Activated naive CD4-positive, alpha-beta T cell (primary cell): ENCODE data around the gene GPX3.

ENCODE experiments used
- DNase-seq, 4 experiments: peaks; one replicate each; lab custom pipeline; 2025; lab: John Stamatoyannopoulos, UW

GPX3 gene

GRCh38 chr5:151034422-151035379, 14.3 kb downstream of the GPX3 start:
- no peak for DNase-seq

GRCh38 chr5:151036556-151036955, 16.2 kb downstream of the GPX3 start:
- no peak for DNase-seq

DNA sequence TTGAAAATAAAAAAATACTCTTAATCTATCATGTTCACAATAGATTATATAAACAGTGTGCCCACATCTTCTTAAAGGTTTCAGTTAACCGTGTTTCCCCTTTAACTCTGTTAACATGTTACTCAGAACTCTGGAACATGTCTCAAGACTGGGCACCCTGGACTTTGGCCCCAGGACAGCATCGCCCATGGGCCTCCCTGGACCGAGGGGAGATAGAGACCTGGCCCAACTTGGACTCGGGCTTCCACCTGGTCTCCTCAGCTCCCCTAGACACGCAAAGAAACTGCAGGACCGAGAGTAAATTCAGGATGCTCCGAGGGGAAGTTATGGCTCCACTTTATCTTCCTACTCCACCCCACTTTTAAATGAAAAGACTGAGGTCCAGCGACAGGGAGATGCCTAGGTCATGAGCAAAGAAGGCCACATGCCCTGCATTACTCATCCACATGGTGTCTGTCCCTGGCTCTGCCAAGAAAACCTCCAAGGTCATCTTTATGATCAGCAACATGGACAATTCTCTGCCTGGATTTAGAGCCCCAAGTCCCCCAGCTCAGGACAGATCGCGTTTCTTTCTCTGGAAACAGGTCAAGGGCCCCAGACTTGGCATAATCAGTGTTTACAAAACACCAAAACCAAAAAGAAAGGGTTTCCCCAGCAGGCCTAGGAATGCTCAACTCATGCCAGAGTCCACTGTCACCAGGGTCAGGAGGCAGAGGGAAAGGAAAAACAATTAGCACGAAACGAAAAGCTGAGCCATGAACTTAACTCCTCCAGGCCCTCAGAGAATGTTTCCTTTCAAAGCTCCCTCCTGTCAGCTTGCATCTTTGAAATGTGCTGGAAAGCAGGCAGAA, 17.4 kb downstream of the GPX3 start:
- no peak for DNase-seq

- no peak for DNase-seq
Measured at GRCh38 chr5:151038412-151038745, 18.0 kb downstream of the GPX3 start.

DNA sequence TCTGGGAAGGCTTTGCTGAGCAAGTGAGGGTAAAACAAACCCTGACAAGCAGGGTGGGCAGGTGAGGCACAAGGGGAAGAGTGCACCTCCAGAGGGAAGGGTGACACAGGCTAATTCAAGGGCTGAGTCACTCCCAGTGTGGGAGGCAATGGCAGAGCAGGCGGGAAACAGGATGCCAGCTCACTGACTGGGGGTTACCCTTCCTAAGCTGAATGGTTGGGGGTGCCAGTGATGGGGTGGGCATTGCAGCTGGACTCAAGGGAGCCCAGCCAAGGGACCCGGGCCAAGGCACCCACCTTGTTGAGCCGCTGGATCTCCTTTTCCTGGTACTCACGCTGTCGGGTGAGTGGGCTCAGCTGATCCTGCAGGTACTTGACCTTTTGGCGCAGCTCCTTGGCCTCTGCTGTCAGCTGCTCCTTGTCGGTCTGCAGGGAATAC, 18.4 kb downstream of the GPX3 start:
- no peak for DNase-seq

DNA sequence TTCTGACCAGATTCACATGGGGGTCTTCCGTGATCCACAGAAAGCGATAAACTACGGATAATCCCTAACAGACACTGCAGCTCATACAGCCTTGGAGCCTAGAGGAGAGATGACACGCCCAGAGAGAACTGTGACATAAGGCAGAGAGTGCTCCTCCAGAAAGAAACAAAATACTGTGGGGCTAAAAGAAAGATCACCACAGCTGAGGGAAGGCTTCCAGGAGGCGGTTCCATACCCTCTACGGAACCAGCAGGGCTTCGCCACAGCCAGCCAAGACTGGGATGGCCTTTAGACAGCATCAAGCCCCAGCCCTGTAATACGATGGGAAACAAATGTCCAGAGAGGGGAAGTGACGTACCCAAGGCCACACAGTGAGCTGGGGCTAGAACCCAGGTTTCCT, 19.3 kb downstream of the GPX3 start:
- DNase-seq, result no peak

DNA sequence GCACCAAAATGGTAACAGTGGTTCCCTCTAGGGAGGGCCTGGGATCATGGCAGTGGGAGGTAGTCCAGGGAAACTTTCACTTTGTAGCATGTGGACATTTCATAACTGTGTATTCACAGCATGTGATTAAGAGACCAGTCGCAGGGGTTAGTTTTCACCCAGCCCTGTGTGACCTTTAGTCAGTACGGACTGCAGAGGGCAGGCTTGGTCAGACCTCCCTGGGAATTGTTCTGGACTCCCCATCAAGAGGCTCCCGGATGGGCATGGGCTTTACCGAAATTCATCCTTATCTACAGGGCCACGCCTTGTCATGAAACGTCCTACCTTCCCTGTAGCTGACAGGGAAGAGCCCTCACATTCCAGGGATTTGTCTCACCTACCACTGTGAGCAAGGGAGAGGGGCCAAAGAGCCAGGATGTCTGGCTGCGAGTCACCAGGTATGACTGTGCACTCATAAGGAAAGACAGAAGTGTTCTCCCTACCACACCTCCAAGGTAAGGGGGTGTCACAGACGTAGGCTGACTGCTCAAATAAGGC, 19.9 kb downstream of the GPX3 start:
- DNase-seq, result no peak

DNA sequence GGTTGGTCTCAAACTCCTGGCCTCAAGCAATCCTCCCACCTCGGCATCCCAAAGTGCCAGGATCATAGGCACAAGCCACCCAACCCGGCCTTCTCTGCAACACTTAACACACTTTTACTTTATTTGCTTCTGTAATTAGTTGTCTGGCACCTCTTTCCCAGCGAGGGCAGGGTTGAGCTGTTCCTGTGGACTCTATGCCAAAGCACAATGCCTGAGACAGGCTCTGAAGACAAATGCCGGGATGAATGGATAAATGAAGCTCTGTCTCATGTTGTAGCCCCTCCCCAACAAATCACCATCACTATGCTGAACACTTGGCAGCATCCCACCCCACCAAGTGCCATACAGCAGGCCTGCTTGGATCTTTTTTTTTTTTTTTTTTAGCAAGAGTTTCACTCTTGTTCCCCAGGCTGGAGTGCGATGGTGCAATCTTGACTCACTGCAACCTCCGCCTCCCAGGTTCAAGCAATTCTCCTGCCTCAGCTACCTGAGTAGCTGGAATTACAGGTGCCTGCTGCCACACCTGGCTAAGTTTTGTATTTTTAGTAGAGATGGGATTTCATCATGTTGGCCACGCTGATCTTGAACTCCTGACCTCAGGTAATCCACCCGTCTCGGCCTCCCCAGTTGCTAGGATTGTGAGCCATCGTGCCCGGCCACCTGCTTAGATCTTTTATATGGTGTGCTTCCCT, 21.3 kb downstream of the GPX3 start:
- no peak for DNase-seq

- DNase-seq, result no peak
Measured at GRCh38 chr5:151042453-151043093, 22.2 kb downstream of the GPX3 start.

DNA sequence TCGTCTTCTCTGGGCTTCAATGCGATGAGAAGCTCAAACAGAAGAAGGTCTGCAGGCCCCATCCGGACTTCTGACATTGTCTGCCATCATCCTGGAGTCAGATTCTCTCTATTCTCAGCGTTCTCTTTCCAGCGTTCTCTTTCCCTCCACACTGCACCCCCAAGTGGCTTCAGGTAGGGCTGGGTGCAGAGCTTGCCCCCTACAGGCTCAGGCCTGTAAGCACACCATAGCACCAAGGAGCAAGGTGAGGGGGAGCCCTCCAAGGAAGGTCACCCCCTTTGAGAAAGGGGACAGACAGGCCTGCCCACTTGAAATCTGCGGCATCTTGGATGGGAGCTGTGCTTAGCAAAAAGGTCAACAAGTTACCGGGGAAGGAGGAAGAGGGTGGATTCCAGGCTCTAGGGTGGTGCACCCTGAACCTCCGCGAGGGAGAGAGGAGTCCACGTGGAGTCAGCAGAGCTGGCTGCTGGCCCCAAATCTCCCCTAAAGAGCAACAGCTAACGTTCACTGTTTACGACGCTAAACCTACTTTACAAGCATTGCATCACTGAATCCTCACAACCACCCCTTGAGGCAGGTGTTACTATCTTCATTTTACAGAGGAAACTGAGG, 27.5 kb downstream of the GPX3 start:
- DNase-seq, result peak in 1 of 4 experiments; percentile 16

DNA sequence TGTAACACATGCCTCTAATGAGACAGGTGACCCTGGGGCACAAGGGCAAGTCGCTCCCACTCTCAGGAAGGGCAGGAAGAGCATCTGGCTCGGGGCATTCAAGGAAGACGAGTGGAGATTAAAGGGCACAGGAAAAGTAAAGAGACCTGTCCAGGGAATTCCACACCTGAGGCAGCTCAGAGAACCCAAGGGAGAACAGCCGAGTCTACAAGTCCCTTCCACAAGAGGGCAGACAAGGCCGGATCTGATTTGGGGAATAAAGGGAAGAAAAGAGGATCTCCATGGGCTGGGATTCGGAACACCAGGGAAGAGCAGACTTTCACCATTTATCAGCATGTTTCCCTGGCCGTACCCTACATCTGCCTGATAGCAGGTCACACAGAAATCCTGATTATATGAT, 28.1 kb downstream of the GPX3 start:
- no peak for DNase-seq

GRCh38 chr5:151051066-151051930, 30.9 kb downstream of the GPX3 start:
- peak; percentile 22 to 62 (median 36) for DNase-seq

DNA sequence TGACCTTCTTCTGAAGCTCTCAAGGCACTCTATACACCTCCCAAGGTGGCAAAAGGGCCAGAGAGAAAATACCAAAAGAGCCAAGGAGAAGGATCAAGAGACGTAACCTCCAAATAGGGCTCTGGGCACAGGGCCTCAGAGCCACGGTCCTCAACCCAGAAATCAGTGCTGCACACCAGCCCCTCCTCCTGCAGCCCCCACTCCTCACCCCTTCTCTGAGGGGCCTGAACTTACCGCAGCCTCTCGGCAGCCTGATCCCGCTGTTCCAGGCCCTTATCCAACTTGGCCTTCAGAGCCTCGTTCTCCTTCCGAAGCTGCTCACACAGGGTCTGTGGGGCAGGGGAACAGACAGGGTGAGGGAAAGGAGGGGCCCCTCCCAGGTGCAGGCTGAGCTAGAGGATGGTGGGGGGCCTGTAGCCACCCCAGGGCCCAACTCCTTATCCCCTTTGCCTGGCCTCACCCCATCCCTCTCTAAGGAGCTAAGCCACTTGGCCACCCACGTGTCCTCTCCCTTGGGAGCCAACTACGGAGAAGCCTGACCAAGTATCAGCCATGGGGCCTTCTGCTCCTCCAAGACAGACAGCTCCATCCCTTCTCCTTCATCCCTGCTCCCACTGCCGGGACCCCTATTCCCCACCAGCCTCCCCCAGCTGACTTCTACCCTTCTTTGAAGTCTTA, 31.7 kb downstream of the GPX3 start:
- DNase-seq, result no peak

- DNase-seq, result no peak
Measured at GRCh38 chr5:151052836-151053235, 32.4 kb downstream of the GPX3 start.

GRCh38 chr5:151053796-151054462, 33.5 kb downstream of the GPX3 start:
- no peak for DNase-seq

DNA sequence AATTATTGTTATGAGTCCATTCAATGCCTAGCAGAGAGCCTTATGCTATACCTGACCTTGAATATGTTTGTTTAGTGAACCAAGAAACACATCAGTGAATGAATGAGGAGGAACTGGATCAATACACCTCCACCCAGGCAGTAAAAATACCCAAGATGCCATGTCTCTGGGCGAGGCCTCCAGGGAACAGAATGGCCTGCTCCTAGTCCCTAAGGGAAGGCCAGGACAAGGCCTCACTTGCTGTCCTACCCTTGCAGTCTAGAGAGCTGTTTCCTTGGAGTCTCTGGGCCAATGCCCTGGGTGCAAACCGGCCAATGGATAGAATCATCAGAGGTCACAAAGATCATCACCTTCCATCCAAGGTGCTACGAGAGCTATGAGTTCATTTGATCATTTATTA, 34.3 kb downstream of the GPX3 start:
- DNase-seq, result no peak

- no peak for DNase-seq
Measured at GRCh38 chr5:151055336-151055735, 34.9 kb downstream of the GPX3 start.

DNA sequence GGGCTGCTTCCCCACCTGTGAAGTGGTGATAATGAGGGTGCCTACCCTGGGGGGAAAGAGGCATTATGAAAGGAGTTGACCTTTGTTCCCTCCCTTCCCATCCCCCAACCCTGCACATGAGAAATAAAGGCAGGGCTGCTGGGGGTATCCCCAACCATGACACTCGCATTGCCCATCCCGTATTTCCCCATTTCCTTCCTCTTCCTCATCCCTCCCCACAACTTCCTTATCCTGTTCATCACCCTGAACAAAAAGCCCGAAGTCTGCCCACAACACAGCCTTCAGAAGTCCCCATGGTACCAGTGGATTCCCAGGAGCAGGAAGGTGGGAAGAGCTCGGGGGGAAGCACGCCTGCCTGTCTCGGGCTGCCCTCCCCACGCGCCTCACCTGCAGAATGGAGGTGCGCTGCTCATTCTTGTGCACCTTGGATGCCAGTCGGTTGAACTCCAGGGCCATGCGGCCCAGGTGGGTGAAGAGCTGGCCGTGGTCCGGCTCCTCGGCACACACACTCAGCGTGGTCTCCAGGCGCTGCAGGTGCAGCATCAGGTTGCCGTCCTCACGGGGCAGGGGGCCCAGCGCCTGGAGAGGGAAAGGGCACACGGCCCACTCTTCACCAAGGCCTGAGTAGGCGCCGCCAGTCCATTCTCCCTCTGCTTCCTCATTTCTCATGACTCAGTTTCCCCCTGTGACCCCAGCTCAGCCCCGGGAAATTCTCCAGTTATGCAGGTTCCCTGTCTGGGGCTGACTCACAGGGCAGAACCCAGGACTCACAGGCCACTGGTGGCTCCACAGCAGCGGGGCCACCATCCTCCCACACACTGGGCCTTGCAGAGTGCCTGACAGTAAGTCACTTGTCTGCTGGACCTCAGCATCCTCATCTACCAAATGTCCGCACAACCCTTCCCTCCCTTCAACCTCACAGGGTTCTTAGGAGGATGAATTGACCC, 36.3 kb downstream of the GPX3 start:
- DNase-seq, result no peak
